GM06990 (cell line): ENCODE measurements around the gene GET3.

ENCODE experiments used
- DNase-seq: peaks from one replicate; pipeline ENCODE4 v3.0.0-alpha.2; 2011; ENCODE audit not compliant: insufficient read length; ENCODE audit errors: extremely low read depth
- H3K27me3 ChIP-seq: replicated peaks from 2 replicates; pipeline ENCODE4 v1.6.0; 2011; ENCODE audit warnings: low read length; ENCODE audit not compliant: control insufficient read depth, insufficient read depth
- H3K36me3 ChIP-seq: 2 replicates; pipeline ENCODE4 v1.5.1; 2011; ENCODE audit warnings: low read length; ENCODE audit not compliant: control insufficient read depth, insufficient read depth
- H3K4me3 ChIP-seq: replicated peaks from 2 replicates; pipeline ENCODE4 v1.5.1; 2011; ENCODE audit warnings: low read depth, mild to moderate bottlenecking, control low read depth, low read length
- CTCF ChIP-seq: IDR thresholded peaks from 2 replicates; pipeline ENCODE4 v1.5.1; 2011; ENCODE audit warnings: low read length, control low read depth, mild to moderate bottlenecking, inconsistent platforms; ENCODE audit not compliant: insufficient read depth, poor library complexity, severe bottlenecking

The GET3 gene

GRCh38 chr19:12769689-12770088 is 32.4 kb downstream of the GET3 start:
- TF ChIP-seq CTCF: no peak
- DNase-seq: no peak
- H3K27me3 ChIP-seq: no peaks in the 10 kb centered on the region
- no peak overlapping the region for H3K4me3 ChIP-seq
- H3K36me3 ChIP-seq: no peaks in the 10 kb centered on the region

- no peaks in the 10 kb centered on the region for H3K36me3 ChIP-seq
- TF ChIP-seq CTCF: no peak
- DNase-seq: no peak
- H3K27me3 ChIP-seq: no peaks in the 10 kb centered on the region
- no peak overlapping the region for H3K4me3 ChIP-seq
Observed at GRCh38 chr19:12770922-12771321, 33.6 kb downstream of the GET3 start.

- TF ChIP-seq CTCF: no peak
- H3K27me3 ChIP-seq: no peaks in the 10 kb centered on the region
- DNase-seq: no peak
- no peaks in the 10 kb centered on the region for H3K36me3 ChIP-seq
- H3K4me3 ChIP-seq: no peak overlapping the region
Observed at GRCh38 chr19:12772323-12772722, 35.0 kb downstream of the GET3 start.

- Histone ChIP-seq H3K36me3 (no peaks in the 10 kb centered on the region), H3K27me3 (no peaks in the 10 kb centered on the region), H3K4me3 (no peak overlapping the region)
- no peak for DNase-seq
- TF ChIP-seq CTCF: peak; percentile 31
Observed at GRCh38 chr19:12773571-12773970, 36.3 kb downstream of the GET3 start.

- H3K4me3 ChIP-seq: peak within 1 kb of the TSS; percentile 67
- no peaks in the 10 kb centered on the region for H3K27me3 ChIP-seq
- H3K36me3 ChIP-seq: no peaks in the 10 kb centered on the region
- DNase-seq: no peak
- TF ChIP-seq CTCF: no peak
Observed at GRCh38 chr19:12774588-12775555, 37.6 kb downstream of the GET3 start, which contains the start of gene HOOK2. TSS of gene HOOK2 (minus strand) at chr19:12775552. CDS start at chr19:12775449, 103 bp downstream.
